HG02884 (cell line): Measurements from ENCODE around the gene TYMP.

ENCODE experiments used
- ATAC-seq: cut with Tn5 transposase; IDR thresholded peaks from one replicate; pipeline ENCODE4 v1.9.1; 2021; ENCODE audit warnings: mild to moderate bottlenecking, moderate library complexity; ENCODE audit not compliant: unreplicated experiment

TYMP gene

DNA sequence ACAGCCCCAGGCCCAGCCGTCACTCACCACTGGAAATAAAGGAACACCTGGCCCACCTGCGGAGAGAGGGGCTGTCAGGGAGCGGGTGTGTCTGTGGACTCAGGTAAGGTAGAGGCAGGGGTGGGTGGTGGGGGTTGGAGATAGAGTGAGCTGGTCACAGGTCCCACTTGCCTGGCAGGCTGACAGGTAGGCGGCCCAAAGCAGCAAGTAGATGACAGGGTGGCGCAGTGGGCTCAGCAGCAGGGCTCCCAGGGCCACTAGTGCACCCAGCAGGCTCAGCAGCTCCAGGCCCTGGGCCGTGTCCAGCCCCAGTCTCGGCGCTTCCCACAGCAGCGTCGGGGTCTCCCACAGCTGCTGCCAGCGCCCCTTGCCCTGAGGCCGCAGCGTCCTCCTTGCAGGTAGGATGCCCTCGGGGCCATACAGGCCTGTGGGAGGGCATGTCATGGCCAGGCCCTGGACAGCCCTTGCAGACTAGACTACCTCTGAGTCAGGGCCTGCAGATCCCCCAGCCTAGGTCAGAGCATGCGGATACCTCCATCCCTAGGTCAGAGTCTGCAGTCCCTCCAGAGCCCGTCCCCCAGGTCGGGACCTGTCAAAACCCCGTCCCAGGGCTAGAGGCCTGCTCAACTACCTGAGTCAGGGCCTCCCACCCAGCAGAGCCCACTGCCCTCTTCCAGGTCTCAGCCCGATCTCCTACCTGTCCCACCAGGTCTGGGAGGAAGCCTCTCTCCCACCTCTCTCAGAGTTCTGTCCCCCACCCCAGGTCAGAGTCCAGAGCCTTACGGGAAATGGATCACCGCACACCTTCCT is 23.0 kb downstream of the TYMP start:
- ATAC-seq: no peak

DNA sequence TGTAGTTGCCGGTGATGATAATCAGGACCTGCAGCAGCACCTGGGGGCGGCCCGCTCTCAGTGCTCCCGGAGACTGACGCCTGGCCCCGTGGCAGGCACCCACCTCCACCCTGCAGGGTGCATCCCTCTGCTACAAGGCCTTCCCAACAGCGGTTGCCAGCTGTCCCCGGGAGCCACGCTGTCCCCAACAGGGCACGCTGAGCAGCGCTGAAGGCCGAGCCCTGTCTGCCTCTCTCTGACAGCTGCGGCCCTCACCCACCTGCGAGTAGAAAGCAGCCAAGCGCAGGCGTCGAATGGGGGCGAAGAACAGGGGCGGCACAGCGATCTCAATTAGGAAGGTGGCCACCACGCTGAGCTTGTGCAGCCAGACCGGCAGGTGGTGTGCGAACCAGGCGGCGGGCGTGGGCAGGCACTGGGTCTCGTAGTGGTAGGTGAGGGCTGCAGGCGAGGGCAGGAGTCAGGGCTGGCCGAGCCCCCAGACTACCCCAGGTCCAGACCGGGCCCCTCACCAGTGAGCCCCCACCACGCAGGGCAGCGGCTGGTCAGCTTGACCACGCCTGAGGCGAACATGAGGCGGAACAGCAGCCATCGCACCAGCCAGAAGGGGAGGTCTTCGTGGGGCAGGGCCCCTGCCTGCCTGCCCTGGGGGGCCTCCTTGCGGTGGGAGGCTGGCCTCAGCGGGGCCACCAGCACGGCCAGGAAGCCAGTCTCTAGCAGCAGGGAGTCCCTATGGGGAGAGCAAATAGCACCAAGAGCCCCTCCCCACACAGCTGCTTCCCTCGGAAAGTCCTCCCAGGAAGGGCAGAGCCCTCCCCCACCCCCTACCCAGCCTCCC is 23.8 kb downstream of the TYMP start:
- no peak for ATAC-seq

DNA sequence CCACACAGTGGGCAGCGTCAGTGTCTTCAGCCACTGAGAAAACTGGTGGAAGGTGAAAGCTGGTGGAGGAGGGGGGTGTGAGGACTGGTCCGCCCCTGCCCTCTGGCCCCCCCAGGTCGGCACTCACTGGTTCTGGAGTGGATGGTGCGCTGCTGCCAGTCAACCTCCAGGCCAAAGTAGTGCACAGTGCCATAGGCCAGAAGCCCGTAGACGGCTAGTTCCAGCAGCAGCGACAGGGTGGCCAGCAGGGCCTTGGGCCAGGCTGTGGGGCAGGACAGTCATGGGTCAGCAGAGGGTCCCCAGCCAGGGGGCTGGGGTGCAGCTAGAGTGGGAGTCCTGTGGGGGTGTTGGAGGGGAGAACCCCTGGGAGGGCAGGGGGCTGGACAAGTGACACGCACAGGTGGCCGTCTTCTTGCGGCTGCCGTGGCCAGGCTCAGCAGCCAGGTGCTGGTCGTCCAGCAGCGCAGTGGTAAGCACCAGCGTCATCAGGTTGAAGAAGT is 24.5 kb downstream of the TYMP start:
- no peak for ATAC-seq

DNA sequence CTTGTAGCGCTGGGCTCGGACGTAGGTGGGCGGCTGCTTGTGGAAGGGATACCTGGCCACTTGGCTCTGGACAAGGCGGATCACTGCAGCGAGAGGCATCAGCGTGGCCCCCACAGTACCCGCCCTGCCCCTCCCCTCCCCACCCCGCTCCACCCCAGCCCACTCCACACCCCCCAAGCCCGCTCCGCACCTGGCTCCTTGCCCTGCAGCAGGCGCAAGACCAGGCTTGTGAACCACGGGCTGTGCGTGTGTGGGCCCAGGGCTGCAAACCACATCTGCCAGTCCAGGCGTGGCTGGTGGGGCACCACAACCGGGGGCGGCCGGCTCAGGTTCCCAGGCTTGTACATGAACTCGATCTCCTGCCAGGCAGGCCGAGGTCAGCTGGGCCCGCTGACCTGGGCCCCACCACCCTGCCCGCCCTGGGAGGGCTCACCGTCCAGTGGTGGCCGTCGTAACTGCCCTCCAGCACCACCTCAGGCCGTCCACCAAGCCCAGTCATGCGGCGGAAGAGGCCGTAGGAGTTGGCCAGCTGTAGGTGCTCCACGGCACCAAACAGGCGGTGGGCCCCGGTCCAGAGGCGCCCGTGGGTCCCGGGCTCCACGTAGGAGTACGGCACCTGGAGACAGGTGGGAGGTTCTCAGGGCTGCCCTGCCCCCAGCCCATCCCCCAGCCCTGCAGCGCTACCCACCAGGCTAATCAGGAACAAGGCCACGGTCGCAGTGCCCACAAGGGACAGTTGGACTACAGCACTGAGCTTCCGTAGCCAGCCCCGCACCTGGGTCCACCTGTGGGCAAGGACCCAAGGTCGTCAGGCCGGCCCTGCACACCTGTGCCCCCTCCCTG is 25.2 kb downstream of the TYMP start:
- no peak for ATAC-seq

DNA sequence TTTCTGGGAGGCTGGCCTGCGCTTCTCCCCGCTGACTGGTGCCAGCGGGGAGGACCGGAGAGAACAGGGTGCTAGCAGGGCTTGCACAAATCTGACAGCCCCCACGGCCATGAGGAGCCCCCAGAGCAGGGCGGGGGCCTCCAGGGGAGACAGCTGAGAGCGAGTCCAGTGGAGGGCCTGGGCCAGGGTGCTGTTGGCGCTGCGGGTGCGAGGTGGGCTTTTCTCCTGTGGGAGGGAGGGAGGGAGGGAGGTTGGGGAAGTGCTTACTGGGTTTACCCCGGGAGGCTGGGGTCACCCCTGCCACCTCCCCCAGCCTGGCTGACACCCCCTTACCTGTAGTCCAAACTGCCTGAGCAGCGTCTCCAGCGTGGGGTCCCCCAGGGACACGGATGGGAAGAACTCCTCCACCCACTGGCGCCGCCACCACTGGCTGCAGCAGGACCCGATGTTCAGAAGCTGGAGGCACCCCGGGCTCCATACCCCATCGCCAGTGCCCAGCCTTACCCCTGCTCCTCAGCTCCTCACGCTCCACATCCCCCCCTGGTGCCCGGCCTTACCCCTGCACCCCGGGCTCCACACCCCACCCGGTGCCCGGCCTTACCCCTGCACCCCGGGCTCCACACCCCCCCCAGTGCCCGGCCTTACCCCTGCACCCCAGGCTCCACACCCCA is 26.2 kb downstream of the TYMP start:
- ATAC-seq: no peak

DNA sequence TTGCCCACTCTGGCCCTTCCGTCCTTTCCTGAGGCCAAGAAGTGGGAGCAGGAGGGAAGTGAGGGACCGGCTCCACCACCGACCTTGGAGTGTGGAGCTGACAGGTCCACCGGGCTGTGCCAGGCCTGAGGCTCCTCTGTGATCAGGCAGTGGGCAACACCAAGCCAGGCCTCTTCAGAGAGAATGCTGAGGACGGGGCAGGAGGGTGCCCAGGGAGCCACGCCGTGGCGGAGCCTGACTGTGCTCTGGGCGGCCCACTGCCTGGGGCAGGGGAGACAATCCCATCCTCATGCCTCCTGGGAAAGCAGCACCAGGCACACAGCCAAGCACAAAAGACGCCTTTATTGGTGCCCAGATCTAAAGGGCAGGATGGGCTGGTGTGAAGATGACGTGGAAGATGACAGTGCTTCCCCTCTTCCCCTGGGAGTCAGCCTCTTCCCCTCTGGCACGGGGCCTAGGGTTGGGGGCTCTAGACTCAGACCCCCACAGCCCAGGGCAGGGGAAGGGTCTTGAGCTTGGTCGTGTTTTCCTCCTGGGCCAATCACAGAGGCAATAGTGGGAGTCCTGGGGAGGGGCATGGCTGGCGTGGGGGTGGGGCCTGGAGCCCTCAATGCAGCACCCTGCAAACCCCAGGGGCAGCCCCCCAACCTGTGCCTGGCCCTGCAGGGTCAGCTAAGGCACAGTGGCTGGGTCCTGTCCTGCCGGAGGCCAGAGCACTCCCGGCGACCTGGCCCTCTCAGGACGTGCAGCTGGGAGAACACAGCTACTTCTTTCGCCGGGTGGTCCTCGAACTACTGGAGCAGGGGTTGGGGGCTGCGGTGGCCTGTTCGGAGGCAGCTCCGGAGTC is 27.0 kb downstream of the TYMP start:
- ATAC-seq: no peak

DNA sequence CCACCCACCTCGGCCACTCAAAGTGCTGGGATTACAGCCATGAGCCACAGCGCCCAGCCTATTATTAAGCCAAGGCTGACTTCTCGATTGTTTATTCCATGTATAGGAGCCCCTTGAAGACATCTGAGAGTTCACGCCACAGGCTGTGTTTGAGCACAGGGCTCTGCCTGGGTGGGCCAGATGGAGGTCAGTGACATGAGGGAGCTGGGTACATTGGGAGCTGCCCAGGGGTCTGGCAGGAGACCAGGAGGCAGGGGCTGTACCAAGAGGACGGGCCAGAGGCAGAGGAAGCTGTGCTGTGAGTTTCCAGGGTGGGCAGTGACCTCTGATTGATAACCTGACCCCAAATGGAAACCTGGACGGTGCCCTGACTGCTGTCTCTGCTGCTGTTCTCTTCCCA is 27.7 kb downstream of the TYMP start:
- no peak for ATAC-seq

DNA sequence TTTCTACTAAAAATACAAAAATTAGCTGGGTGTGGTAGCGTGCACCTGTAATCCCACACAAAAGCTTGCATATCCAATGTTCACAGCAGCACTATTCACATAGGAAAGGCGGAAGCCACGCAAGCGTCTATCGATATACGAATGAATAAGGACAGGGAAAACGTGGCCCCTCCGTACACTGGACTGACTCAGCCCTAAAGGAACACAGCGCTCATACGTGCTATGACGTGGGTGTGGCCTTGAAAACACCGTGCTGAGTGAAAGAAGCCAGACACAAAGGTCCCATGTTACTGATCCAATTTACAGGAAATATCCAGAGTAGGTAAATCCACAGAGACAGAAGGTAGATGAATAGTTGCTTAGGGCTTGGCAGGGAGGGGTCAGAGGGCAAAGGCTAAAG is 29.4 kb downstream of the TYMP start:
- no peak for ATAC-seq

DNA sequence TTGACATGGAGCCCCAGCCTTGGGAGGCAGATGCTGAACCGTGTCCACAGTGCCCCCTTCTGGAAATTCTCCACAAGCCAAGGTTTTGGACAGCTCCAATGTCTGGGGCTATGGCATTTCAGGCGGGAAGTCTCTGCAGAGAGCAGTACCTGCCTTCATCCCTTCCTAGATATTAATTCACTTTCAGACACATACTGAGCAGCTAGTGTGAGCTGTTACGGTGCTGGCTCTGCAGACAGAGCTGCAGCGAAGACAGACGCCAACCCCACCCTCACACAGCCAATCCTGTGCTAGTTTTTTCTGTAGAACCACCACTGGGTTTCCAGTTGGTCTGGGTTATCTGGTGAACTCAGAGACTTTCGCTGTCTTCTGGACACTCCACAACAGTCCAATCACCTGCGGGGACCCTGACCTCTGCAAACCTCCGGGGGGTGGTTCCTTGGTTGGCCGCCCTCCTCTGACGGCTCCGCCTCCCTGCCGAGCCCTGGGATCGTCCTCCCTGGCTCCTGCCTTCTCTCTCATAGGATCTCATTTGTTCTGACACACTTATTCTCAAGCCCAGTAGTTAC is 31.4 kb downstream of the TYMP start:
- ATAC-seq: no peak

DNA sequence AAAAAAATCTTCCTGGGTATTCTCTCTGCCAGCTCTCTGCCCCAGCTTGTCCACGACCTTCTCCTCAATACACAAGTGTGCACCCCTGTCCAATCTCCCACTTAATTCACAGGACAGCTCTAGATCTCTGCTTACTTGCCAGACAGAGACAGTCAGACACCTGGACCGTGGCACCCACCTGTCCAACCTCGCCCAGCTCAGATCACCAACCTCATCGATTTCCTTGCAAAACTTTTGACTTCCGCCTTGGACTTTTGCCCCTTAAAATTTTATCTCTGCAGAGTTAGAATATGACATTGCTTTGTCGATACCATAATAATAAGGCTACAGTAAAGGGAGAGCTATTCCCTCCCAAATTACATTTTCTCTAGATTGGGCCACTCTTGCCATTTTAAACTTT is 32.7 kb downstream of the TYMP start:
- ATAC-seq: no peak

DNA sequence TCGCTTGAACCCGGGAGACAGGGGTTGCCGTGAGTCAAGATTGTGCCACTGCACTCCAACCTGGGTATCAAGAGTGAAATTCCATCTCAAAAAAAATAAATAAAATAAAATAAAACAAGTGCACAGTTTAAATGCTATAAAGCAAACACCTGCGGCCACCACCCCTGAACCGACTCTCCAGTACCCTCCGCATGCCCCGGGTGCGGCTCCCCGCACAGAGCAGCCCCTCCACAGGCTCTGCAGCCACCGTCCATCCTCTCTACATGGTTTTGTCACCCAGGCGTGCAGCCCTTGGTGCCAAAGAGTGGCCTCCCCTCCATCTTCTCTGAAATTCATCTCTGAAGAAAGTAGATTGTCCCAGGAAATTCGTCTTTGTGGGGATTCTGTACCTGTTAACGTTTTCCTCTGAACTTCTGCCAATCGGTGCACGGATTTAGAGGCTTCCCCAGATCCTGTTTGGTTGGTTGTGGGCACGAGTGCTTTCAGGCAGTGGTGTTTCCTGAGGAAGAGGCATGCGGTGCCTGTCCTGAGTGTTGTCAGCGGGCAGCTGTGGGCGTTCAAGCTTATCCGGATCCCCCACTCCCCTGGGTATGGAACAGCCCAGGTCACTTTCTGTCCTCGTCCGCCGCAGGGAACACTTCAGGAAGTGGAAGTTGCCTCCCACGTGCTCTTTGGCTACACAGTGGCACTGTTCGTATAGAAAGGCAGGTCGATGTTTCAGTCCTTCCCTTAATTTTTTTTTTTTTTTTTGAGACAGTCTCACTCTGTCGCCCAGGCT is 39.1 kb downstream of the TYMP start:
- no peak for ATAC-seq

DNA sequence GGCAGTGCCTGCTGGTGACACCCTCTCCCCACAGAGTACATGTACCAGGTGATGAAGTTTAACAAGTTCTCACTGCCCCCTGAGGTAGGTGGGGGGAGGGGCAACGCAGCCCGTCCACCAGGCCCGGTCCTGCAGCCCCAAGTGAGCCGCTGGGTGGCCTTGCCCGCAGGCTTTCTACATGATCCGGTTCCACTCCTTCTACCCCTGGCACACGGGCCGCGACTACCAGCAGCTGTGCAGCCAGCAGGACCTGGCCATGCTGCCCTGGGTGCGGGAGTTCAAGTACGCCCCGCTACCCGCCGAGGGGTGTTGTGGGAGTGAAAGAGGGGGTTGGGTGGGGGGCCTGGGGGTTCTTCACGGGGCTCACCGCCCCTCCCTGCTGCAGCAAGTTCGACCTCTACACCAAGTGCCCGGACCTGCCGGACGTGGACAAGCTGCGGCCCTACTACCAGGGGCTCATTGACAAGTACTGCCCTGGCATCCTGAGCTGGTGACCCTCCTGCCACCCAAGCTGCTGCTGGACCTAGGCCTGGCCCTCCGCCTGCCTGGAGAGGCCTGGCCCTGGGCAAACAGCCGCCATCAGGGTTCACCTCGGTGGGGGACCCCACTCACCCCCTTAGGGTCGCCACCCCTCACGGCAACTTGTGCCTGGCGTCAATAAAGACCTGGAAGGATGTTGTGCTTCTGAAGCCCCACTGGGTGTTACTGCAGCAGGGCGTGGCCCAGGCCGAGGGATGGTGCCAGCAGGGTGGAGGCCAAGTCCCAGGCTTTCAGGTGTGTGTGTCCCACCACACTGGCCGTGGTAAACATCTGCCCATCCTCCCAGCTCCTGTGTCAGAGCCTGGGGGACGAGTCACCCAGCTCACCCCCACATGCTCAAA is 40.2 kb downstream of the TYMP start:
- no peak for ATAC-seq

DNA sequence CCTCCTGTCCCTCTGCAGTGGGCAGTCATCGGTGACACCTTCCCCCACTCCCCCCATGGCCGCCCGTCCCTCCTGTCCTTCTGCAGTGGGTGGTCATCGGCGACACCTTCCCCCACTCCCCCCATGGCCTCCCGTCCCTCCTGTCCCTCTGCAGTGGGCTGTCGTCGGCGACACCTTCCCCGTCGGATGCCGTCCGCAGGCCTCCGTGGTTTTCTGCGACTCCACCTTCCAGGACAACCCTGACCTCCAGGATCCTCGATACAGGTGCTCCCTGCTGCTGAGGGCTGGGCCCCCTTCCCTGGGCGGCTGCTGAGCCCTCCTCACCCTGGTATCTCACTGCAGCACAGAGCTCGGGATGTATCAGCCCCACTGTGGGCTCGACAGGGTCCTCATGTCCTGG is 40.9 kb downstream of the TYMP start:
- ATAC-seq: no peak

DNA sequence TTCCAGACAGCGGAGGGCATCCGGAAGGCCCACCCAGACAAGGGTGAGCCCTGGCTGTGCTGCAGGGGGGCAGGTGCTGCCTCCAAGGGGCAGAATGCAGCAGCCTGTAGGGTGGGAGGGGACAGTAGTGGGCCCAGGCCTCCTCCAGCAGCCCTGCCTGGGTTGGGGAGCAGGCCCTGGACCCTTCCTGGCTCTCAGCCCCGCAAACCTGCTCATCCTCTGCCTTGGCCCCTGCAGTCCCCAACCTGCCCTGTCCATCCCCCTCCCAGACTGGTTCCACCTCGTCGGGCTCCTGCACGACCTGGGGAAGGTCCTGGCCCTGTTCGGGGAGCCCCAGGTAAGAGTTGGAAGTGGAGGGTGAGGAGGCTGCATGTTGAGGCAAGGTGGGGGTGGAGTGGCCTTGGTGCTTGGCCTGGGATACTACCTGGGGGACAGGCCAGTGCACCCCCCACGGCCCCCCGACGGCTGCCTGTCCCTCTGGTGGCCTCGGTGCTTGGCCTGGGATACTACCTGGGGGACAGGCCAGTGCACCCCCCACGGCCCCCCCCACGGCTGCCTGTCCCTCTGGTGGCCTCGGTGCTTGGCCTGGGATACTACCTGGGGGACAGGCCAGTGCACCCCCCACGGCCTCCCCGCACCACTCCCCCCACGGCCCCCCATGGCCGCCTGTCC is 41.7 kb downstream of the TYMP start:
- ATAC-seq: no peak

DNA sequence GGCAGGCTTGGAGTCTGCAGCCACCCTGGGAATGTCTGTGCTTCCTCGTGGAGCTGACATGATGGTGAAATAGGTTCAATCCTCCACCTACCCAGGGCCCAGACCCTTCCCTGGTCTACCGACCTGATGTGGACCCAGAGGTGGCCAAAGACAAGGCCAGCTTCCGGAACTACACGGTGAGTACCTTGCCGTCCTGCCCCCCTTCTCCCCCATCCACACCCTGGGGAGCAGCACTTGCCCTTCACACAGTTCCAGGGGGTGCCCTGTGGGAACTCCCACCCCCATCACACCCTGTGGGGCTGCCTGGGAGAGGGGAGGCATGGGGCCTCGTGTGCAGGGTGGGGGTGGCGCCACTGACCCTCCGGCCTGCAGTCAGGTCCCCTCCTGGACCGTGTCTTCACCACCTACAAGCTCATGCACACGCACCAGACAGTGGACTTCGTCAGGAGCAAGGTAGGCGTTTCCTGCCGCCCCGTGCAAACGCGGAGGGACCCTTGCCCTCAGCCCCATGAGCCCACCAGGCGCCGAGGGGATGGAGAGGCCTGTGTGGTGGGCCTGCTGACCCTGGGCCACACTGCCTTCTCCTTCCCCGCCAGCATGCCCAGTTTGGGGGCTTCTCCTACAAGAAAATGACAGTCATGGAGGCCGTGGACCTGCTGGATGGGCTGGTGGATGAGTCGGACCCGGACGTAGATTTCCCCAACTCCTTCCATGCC is 42.4 kb downstream of the TYMP start:
- no peak for ATAC-seq

DNA sequence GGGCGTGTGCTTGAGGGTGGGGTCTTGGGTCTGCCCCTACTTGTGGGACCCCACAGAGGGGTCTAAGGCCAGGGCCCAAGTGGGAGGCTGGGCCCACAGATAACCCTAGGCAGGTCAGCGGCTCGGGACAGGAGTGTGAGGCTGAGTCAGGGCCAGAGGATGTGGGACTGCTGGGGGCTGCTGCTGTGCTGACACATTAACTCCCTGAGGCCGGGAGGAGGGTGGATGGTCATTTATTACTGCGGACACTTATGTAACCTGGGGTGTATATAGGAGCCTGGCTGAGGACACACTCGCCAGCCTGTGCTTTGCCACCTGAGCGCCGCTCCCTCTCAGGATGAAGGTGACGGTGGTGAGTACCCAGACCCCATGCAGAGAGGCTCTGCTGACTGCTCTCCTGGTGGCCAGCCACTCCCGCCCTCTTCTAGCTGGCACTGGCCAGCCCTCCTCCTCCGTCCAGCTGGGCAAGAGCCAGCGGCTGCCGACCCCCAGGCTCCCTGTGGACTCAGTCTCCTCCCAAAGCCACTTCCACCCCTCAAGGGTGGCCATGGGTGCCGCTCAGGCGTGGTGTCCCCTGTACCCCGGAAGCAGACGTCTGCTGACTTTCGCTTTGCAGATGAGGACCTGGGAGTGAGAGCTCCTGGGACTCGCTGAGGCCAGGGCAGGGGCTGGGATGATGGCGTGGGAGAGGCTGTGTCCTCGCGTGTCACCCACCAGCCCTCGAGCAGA is 43.1 kb downstream of the TYMP start, which contains the start of gene MIOX:
TSS of gene MIOX (plus strand) at position 299 of the 729 bp plus-strand sequence. CDS start at position 338, 39 bp downstream.
- ATAC-seq: no peak
